A204.1 (cell line): ENCODE measurements around the gene ABCA2.
"Not testable (repeated sequence)": the region's sequence is repeated elsewhere in the genome, so short reads cannot be mapped to it uniquely, and the experiment has no call there.

Source experiments
- FAIRE-seq: peaks from 2 replicates; lab custom pipeline; 2012; peaks lifted over from hg19 to GRCh38; lab: Jason Lieb, UNC

ABCA2 gene

DNA sequence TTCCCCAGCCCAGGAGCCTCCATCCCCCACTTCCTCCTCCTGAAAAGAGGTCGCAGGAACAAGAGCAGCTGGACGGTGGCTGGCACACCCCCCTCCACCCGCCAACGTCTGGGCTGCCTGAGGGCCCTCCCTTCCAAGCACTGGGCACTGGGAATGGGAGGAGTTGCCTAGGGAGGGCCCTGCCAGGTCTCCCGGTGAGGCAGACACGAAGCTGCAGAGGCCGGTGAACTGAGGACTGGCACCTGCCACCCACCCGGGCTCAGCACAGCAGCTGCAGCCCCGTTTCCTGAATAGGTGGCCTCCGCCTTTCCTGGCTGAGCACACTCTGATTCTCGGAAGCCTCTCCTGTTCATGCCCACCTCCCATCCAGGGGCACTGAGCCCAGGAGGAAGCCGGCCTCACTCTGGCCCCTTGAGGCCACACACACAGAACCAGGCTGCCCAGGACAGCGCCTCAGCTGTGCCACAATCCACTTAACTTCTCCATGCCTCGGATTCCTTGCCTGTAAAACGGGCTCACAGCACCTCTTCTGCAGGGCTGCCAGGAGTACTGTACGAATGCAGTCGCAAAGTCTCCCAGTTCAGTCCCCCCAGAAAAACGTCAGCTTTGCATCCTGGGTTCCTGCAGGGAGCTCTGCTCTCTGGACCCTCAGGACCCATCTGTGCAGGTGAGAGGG is 16.6 kb upstream of the ABCA2 start:
- FAIRE-seq = no peak

DNA sequence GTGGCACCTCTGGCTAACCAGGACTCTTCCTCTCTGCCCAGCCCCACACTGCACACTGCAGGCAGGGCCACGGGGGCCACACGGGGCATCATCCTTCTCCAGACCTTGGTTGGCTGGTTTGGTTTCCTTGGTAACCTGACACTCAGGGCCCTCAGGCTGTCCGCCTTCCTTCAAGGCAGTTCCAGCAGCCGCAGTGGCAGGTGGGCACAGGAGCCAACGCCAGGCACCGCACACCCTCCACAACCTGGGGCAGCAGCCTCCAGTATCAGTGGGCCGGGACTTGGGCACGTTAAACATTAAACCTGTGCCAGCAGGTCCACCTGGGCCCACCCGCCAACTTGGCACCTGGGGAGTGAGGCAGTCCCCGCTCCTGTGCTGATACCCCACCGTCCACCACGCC is 16.0 kb upstream of the ABCA2 start:
- FAIRE-seq = no peak

DNA sequence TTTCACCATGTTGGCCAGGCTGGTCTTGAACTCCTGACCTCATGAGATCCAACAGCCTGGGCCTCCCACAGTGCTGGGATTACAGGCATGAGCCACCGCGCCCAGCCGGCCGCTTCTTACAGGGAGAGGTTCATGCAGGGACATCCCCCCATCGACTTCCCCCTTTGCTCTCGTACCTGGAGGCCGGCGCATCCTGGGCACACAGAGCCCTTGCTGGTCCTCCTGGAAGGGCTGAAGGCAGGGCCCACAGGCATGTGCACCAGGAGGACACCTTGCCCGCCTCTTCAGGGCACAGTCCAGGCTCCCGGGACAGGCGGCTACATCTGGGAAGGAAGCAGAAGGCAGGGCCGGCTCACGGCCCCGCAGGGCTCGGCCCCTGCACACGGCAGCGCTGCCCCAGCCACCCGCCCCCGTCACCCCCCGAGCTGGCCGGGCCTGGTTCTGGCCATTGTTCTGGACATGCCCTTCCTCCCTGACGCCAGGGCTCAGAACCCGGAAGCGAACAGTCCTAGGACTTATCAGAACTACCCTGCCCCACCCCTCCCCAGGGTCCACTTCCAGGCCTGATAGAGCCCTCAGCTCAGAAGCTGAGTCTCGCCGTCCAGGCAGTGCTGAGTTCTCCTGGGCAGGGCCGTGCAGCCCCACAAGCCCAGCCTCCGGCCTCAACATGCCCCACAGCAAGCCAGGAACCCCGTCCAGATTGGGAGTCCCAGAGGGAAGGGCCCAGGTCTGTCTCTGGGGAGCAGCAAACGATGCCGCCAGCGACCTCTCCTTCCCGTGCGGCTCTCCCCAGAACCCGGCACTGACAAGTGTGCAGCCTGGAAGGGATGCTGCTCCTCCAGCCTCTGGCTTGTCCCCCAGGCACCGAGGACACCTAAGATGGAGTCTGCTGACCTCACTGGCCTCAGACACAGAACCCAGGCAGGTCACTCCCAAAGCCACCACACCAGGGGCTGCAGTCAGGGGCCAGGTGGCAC is 15.0 kb upstream of the ABCA2 start:
- no peak for FAIRE-seq

DNA sequence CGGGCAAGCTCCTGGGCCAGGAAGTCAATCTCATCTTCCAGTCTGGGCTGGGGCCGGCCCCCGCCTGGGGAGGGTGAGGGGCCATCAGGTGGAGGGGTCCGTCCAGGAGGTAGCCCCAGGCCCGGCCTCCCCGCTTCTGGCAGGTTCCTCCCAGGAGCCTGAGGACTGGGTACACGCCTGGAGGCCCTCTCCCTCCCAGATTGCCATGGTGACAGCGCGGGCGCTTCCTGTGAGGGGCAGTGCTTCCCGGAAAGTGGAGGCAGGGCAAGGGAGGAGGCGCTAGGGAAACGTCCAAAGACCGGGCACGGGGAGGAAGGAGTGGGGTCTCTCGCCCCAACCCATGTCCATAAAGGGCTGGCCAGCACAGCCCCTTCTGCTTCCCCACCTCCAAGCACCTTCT is 13.1 kb upstream of the ABCA2 start:
- no peak for FAIRE-seq

DNA sequence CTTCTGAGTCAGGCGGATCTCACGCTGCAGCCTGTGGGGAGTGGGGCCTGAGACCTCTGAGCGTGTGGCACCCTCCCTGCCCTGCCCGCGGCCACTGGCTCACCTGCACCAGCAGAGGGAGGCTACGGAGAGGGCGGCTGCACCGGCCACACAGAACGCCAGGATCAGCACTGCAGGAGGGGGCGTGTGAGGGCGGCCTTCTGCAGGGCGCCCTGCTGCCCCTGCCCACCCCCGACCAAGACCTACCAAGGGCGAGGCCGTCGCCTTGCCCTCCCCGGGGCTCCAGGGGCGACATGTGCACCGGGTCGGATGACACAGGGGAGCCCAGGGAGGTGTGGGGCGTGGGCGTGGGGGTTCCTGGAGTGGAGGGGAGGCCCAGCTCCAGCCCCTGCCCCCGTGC is 12.5 kb upstream of the ABCA2 start:
- no peak for FAIRE-seq

DNA sequence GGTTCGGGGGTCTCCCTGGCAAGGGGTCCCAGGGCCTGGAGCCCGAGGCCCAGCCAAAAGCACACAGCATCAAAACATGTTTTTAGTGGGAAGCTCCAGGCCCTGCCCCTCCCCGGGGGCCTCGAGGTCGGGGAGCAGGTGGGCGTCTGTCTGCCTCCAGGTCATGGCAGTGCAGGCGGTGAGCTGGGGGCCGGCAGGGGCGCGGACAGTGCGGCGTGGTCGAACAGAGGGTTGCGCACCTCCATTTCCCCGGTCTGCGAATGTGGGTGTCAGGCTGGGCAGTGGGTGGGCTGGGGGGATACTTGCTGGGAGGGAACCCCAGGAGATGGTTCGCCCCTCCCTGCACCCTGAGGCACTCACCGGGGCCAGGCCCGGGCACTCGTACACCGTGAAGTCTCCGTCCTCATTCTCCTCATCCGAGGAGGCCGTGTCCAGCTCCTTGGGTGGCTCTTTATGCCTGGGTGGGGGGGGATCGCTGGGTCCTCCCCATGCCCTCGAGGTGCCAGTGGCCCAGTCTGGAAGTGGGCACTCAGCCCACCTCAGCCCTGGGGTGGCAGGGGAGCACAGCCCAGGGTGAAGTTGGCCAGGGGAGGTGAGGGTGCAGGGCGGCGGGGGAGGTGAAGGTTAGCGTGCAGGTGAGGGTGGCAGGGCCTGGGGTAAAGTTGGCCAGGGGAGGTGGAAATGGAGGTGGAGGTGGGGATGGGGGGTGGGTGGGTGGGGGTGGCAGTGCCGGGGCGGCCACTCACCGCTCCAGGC is 11.8 kb upstream of the ABCA2 start:
- FAIRE-seq = no peak

DNA sequence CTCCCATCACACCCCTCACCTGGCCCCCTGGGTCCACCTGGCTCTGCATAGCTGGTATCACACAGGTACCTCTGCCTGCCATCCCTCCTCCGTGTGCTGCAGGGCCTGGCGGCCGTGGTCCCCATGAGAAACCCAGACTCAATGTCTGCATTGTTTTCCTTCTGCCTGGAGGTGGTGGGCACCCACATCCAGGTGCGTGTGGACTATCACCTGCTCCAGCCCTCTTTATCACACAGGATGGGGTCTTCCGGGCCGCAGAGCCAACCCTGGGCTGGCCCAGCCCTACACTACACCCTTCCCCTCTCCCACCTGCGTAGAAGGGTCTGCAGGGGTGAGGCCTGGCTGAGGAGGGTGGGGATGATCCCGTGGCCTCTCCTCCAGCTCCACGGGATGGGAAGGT is 10.9 kb upstream of the ABCA2 start:
- no peak for FAIRE-seq

DNA sequence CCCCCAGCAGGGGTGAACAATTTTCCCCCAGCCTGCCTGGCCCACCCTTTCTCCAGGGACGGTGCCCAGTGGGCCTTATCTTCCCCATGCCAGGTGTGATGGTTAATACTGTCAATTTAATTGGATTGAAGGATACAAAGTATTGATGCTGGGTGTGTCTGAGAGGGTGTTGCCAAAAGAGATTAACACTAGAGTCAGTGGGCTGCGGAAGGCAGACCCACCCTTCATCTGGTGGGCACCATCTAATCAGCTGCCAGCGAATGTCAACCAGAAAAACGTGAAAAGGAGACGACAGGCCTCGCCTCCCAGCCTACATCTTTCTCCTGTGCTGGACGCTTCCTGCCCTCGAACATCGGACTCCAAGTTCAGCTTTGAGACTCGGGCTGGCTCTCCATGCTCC is 9.4 kb upstream of the ABCA2 start:
- no peak for FAIRE-seq

DNA sequence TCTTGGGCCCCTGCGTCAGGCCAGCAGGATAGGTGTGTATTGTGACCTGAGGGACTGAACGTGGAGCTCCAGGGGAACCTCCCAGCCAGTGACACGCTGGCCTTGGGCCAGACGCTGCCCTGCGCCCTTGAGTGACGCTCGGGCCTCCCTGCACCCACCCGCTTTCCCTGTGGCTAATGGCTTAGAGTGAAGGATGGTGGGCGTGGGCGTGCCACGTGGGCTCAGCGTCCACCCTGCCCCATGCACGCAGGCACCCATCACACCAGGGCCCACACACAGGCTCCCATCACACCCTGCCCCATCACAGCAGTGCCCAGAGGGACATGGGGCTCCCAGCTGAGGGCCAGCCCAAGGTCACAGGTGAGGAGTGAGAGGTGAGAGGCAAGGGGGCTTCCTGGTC is 9.0 kb upstream of the ABCA2 start:
- FAIRE-seq = no peak

DNA sequence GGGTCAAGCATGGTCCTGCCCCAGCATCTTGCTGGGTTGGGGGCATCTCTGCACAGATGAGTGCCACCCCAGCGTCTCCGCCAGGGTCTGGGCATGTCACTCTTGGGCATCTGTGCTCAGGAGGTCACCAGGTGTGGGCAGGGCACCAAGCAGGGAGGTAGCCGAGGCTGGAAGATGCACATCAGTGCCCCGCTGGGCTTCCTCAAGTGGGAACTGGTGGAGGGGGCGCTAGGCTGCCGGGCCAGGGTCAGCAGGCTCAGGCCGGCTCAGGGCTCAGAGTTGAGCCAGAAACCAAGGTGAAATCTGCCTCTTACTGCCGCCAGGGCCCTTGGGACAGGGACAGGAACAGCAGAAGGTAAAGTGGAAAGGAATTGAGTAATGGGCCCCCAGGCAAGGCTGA is 7.9 kb upstream of the ABCA2 start:
- FAIRE-seq = no peak

DNA sequence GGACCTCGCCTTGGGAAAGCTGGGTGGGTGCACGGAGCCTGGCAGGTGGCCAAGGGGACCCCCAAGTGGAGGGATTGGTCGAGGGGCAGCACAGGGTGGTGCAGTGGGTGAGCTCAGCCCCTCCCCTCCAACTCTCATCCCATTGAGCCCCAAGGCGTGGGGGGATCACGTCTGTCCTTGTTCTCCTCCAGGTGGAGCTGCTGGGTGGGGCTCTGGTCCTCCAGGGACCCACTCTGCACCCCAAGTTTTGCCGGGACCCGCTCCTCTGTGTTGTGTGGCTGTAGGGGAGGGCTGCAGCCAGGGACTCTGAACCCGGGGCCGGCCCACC is 7.4 kb upstream of the ABCA2 start:
- FAIRE-seq = no peak

DNA sequence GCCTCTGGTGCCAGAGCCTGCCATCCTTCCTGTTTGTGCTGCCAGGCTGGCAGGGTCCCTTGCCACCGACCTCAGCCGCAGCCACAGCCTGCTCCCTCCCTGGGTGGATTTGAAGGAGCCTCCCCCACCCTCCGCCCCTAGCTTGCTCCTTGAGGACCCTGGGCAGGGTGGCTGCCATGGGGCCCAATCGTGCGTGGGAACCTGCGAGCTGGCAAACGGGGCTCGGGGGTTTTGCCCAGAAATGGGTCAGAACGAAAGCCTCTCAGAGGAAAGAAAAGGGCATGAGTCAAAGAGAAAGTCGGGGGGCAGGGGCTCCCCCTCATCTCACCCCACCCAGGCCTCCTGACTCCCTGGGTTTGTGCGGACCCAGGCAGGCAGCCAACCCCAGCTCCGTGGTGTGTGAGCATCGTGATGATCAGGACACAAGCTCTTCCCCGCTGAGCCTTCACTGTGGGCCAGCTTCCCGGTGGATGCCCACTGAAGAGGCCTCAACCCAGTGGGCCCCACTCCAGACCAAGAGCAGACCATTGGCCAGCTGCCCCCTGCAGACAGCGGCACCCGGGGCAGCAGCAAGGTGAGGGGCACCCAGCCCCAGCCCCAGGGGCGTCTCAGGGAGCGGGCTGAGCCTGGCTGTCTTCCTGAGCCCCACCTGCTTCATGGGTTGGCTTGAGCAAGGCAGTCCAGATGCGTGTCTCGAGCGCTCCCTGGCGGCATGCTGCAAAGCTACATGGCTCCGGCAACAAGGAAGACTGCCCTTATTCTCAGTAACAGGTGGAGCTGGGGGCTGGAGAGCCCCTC is 6.9 kb upstream of the ABCA2 start:
- FAIRE-seq = no peak

DNA sequence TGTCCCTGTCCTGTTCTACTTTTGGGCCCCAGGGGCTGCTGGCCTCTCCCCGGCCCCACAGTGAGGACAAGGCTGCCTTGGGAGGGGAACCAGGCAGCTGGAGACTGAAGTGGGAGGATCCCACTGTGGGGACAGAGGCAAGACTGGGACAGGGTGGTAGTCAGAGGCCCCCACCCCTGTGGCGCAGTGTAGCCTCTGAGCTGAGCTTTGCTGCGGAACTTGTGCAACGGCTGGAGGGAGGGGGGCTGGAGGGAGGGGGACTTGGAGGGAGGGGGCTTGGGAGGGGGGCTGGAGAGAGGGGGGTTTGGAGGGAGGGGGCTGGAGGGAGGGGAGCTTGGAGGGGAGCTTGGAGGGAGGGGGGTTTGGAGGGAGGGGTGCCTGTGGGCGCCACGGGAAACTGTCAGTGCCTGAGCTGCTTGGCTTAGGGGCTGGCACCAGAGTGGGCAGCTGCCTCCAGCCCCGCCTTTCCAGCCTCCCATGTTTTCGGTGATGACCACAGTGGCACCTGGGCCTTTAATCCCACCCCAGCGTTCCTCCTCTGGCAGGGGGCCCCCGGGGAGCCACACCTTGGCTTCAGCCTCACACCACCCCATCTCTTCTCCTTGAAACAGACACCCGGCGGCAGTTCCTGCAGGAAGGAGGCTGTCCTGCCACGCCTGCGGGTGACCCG is 6.1 kb upstream of the ABCA2 start:
- no peak for FAIRE-seq

DNA sequence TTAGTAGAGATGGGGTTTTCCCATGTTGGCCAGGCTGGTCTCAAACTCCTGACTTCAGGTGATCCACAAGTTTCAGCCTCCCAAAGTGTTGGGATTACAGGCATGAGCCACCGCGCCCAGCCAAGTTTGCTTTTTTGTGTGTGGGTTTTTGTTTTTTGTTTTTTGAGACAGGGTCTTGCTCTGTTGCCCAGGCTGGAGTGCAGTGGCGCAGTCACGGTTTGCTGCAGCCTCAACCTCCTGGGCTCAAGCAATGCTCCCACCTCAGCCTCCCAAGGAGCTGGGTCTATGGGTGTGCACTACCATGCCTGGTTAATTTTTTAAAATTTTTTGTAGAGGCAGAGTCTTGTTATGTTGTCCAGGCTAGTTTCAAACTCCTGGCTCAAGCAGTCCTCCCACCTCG is 5.4 kb upstream of the ABCA2 start:
- not testable (repeated sequence) for FAIRE-seq

DNA sequence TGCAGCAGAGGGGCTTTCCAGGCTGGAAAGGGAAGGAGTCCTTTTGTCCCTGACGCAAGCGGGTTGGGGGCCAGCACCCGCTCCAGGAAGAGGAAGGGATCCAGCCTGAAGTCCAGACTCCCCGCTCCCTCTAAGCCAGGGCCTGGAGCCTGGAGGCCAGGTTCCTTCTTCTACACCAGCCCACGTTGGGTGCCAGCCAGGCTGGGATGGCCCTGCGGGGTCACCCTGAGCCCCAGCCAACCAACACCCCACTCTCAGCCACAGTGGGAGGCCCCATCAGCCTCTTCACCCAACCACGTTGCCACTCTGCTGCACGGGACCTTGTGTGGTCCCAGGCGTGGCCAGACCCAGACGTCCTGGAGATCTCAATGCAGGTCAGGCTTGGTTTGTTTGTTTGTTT is 4.8 kb upstream of the ABCA2 start:
- FAIRE-seq = no peak

DNA sequence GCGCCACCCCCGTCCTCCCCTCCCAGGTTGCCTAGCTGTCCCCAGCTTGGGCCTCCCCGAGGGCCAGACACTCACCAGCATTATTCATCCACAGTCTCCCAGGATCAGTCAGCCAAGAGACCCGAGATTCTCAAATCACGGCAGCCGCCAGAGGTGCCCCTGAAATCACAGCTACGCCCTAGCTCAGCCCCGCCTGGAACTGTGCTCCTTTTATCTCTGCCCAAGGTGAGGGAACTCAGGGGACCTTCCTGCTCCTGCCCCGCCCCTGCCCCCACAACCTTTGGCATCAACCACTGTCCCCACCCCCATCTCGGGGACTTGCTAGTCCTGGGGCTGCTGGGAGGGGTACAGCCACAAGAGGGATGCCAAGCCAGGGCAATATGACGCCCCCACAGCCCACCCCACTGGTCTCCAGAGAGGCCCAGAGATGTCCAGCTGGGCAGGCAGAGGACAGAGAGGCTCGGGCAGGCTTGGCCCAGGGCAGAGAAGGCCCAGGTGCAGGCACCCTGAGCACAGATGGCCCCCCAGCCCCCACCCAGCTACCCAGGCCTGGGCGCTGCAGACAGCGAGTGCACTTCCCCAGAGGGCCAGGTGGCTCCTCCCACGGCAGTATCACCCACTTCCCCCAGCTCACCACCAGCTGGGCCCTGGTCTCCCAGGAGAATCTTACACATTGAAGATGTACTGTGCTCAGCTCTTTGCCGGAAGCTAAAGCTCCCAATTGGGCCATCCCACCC is 4.0 kb upstream of the ABCA2 start, which contains the start of gene FUT7:
FUT7 (minus strand) TSS at position 185 of the 737 bp plus-strand sequence; CDS start at position 88, 97 bp downstream.
- no peak for FAIRE-seq

DNA sequence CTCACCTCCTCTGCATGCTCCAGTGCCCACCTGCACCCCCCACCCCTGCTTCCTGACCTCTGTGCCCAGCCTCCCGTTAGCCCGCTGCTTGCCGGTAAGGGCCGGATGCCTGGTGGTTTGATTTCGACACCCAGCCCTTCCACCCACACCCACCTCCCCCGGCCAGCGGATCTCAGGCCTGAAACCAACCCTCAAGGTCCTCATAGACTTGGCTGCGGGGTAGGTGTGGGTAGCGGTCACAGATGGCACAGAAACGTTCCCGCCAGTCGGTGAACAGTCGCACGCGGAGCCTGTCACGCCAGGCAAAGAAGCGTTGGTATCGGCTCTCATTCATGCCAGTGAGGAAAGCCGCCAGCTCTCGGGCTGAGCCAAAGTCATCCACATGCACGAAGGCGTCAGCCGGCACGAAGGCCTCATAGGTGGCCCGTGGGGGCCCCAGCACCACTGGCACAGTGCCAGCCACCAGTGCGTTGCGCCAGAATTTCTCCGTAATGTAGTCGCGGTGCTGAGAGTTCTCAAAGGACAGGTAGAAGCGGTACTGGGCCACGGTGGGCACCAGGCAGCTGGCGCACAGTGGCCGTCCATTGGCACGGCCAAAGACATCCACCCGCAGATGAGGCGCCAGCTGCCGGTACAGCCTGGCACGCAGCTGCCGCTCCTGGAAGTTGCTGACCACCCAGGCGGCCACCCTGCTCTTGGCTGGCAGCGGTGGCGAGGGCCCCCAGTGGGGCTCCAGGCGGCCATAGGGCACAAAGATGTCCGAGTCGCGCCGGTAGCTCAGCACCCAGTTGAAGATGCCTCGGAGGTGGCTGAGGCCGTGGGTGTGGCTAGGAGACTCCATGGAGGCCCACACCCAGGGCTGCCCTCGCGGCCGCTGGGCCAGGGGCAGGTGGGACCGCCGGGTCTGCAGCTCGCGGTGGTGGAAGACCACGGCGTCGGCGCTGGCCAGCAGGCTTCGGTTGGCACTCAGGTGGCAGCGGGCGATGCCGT is 2.8 kb upstream of the ABCA2 start:
- no peak for FAIRE-seq

DNA sequence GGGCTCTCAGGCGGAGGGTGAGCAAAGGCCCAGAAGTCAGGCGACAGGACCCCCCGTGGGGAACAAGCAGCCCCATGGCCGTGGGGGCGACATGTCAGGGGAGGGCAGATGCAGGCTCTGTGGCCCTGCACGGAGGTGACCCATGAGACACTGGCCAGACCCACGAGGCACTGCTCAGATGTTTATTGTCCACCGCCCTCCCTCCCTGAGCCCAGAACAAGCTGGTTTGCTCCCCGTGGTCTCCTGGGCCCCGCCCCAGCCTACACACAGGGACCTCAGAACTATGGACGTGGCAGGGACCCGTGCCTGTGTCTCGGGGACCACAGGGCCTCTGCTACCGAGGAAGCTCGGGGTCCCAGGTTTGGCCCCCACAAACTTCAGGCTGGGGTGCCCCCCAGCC is 2.0 kb upstream of the ABCA2 start:
- no peak for FAIRE-seq

DNA sequence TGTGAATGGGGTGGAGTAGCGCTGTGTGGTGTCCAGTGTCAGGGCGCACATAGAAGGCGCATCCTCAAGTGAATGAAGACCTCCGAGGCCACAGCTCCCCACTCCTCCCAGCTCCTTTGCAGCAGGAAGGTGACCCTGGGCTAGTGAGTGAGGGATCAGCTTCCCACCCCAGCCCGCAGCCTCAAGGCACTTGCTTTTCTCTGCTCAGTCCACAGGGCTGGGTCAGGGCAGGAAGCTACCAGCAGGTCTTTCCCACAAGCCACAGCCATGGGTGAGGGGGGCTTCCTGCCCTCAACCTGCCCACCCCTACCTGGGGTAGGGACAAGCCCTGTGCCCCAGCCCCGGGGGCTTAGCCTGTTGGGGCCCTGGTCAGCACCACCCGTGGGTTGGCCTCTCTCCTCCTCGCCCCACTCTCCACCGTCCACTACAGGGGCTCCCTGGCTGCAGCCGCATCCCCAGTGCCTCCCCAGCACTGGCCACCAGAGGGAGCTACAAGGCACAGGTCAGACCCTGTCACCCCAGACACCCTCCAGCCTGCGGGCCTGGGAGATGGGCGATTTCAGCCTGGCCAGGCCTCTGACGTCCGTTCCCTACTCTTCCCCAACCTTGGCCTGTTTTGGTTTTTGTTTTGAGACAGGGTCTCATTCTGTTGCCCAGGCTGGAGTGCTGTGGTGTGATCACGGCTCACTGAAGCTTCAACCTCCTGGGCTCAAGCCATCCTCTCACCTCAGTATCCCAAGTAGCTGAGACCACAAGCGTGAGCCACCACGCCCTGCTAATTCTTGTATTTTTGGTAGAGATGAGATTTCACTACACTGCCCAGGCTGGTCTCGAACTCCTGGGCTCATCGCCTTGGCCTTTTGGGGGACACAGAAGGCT is 1.3 kb upstream of the ABCA2 start:
- no peak for FAIRE-seq
